ENCODE measurements around the gene SLC9A2.

SLC9A2 gene

GRCh38 chr2:102726128-102727087 lies 107.1 kb downstream of the SLC9A2 start:
- DNase-seq (ENCODE audit: low read depth) = no peak
- TF ChIP-seq CTCF (IDR thresholded peaks at IDR 0.05; ENCODE audit: low read depth, low read length, missing control alignments) = no peak
- H3K4me3 ChIP-seq (ENCODE audit: low read depth, low read length) = no peak overlapping the region
- in situ Hi-C loops (cut with HindIII; ENCODE audit: low sequenced_read_pairs) = no loop called here

DNA sequence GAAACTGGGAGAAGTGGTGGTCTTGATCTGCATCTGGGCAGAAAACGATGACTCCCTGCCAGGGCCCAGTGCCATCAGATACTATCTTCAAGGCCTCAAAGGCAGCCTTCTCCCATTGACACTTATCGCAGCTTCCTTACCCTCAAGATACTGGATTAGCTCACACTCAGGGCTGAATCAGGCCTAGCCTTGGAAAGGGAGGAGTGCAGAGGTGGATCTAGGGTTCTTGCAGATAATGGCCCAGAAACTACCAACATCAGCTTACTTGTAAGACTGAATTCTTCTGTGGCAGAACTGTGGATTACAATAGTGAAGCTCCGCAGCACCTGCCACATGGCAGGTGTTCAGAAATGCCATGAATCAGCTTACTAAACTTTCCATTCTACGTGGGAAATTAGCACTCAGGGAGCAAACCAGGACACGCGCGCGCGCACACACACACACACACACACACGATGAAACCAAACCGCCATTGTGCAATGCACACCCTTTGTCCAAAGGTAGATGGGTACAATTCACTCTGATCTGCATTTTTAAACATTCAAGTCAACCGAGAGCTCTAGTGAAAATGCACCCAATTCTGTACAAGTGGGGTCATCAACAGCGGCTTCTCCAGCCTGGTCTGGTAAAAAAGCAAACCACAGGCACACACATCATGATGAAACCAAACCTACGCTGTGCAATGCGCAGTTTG lies 116.2 kb downstream of the SLC9A2 start:
- no peak for DNase-seq (ENCODE audit: low read depth)
- in situ Hi-C loops (cut with HindIII; ENCODE audit: low sequenced_read_pairs) = no loop called here
- H3K4me3 ChIP-seq (ENCODE audit: low read depth, low read length) = peak overlapping the region; percentile 86
- TF ChIP-seq CTCF (IDR thresholded peaks at IDR 0.05; ENCODE audit: low read depth, low read length, missing control alignments) = no peak

- in situ Hi-C loops (cut with HindIII; ENCODE audit: low sequenced_read_pairs) = no loop called here
- no peak for DNase-seq (ENCODE audit: low read depth)
- no peak for TF ChIP-seq CTCF (IDR thresholded peaks at IDR 0.05; ENCODE audit: low read depth, low read length, missing control alignments)
- peak overlapping the region; percentile 86 for H3K4me3 ChIP-seq (ENCODE audit: low read depth, low read length)
Measured at GRCh38 chr2:102736110-102736409, 116.7 kb downstream of the SLC9A2 start.

DNA sequence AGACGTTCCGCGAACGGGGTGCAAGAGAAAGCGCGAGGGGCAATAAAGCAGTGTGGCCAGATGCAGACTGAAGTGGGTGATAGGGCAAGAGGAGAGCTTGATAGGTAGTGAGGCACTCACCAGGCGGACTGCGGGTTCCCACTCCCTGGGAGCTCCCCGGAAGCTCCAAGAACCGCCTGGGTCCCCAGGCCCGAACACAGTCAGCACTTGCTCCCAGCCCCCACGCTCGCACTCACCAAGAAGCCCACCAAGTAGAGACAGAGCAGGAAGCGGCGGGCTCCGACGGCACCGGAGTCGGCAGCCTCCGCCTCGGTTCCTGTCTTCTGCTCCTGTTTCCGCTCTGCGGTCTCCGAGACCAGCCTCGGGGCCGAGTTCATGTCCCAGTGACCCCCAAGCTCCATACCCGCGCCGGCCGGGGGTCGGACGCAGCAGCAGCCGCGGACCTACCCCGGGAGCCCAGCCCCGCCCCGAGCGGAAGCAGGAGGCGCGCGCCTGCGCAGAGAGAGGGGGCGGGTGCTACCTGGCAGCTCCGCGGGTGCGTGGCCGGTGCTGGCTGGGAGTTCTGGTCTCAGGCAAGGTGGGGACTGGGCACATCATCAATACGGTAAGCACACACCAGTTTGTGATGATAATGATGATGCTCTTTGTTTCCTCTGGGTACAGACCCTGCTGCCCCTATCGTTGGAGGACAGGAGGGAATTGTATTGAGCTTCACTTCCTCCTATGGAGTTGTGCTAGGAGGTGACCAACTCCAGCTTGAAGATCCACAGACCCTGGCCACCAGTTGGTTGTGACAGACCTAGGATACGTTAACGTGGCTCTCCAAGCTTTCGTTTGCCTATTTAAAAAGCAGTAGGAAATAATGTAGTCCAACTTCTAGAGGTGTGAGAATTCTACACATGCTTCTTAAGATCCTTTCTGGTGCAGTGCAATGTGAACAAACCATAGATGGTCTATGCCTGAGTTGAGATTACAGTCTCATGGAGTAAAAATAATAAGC lies 117.4 kb downstream of the SLC9A2 start:
- peak overlapping the region; percentile 86 for H3K4me3 ChIP-seq (ENCODE audit: low read depth, low read length)
- in situ Hi-C loops (cut with HindIII; ENCODE audit: low sequenced_read_pairs) = no loop called here
- peak; percentile 9 for DNase-seq (ENCODE audit: low read depth)
- peak; percentile 20 for TF ChIP-seq CTCF (IDR thresholded peaks at IDR 0.05; ENCODE audit: low read depth, low read length, missing control alignments)

GRCh38 chr2:102737431-102737830 lies 118.1 kb downstream of the SLC9A2 start:
- no peak for DNase-seq (ENCODE audit: low read depth)
- peak overlapping the region; percentile 86 for H3K4me3 ChIP-seq (ENCODE audit: low read depth, low read length)
- TF ChIP-seq CTCF (IDR thresholded peaks at IDR 0.05; ENCODE audit: low read depth, low read length, missing control alignments) = no peak
- in situ Hi-C loops (cut with HindIII; ENCODE audit: low sequenced_read_pairs) = no loop called here

GRCh38 chr2:102743259-102743658 lies 123.9 kb downstream of the SLC9A2 start:
- no peak overlapping the region for H3K4me3 ChIP-seq (ENCODE audit: low read depth, low read length)
- DNase-seq (ENCODE audit: low read depth) = no peak
- TF ChIP-seq CTCF (IDR thresholded peaks at IDR 0.05; ENCODE audit: low read depth, low read length, missing control alignments) = no peak
- in situ Hi-C loops (cut with HindIII; ENCODE audit: low sequenced_read_pairs) = no loop called here
